ENCODE data around the gene HOXD9.

Gene HOXD9

DNA sequence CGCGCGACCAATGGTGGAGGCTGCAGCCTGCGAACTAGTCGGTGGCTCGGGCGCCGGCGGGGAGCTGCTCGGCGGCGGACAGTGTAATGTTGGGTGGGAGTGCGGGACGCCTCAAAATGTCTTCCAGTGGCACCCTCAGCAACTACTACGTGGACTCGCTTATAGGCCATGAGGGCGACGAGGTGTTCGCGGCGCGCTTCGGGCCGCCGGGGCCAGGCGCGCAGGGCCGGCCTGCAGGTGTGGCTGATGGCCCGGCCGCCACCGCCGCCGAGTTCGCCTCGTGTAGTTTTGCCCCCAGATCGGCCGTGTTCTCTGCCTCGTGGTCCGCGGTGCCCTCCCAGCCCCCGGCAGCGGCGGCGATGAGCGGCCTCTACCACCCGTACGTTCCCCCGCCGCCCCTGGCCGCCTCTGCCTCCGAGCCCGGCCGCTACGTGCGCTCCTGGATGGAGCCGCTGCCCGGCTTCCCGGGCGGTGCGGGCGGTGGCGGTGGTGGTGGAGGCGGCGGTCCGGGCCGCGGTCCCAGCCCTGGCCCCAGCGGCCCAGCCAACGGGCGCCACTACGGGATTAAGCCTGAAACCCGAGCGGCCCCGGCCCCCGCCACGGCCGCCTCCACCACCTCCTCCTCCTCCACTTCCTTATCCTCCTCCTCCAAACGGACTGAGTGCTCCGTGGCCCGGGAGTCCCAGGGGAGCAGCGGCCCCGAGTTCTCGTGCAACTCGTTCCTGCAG, at the start of gene HOXD9:
Gene HOXD9 (plus strand): TSS at position 37 of the 728 bp plus-strand sequence. CDS start 50 bp downstream, at position 87.
- peak; percentile 87 for ATAC-seq
- TF ChIP-seq ISL1 (CRISPR knock-in tag; IDR thresholded peaks at IDR 0.05) = no peak
- no peak for TF ChIP-seq SNAI2 (CRISPR knock-in tag; IDR thresholded peaks at IDR 0.05)
- TF ChIP-seq TCF4 (CRISPR knock-in tag; IDR thresholded peaks at IDR 0.05; ENCODE audit: borderline replicate concordance) = no peak
- TF ChIP-seq, protein P1, sequence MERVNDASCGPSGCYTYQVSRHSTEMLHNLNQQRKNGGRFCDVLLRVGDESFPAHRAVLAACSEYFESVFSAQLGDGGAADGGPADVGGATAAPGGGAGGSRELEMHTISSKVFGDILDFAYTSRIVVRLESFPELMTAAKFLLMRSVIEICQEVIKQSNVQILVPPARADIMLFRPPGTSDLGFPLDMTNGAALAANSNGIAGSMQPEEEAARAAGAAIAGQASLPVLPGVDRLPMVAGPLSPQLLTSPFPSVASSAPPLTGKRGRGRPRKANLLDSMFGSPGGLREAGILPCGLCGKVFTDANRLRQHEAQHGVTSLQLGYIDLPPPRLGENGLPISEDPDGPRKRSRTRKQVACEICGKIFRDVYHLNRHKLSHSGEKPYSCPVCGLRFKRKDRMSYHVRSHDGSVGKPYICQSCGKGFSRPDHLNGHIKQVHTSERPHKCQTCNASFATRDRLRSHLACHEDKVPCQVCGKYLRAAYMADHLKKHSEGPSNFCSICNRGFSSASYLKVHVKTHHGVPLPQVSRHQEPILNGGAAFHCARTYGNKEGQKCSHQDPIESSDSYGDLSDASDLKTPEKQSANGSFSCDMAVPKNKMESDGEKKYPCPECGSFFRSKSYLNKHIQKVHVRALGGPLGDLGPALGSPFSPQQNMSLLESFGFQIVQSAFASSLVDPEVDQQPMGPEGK (CRISPR knock-in tag; IDR thresholded peaks at IDR 0.05; ENCODE audit: borderline replicate concordance) = no peak
- TF ChIP-seq ESRRG (CRISPR knock-in tag; IDR thresholded peaks at IDR 0.05) = no peak
- TF ChIP-seq, protein P2, sequence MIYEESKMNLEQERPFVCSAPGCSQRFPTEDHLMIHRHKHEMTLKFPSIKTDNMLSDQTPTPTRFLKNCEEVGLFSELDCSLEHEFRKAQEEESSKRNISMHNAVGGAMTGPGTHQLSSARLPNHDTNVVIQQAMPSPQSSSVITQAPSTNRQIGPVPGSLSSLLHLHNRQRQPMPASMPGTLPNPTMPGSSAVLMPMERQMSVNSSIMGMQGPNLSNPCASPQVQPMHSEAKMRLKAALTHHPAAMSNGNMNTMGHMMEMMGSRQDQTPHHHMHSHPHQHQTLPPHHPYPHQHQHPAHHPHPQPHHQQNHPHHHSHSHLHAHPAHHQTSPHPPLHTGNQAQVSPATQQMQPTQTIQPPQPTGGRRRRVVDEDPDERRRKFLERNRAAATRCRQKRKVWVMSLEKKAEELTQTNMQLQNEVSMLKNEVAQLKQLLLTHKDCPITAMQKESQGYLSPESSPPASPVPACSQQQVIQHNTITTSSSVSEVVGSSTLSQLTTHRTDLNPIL (CRISPR knock-in tag; IDR thresholded peaks at IDR 0.05; ENCODE audit: low read depth) = no peak
- TF ChIP-seq, protein P3, sequence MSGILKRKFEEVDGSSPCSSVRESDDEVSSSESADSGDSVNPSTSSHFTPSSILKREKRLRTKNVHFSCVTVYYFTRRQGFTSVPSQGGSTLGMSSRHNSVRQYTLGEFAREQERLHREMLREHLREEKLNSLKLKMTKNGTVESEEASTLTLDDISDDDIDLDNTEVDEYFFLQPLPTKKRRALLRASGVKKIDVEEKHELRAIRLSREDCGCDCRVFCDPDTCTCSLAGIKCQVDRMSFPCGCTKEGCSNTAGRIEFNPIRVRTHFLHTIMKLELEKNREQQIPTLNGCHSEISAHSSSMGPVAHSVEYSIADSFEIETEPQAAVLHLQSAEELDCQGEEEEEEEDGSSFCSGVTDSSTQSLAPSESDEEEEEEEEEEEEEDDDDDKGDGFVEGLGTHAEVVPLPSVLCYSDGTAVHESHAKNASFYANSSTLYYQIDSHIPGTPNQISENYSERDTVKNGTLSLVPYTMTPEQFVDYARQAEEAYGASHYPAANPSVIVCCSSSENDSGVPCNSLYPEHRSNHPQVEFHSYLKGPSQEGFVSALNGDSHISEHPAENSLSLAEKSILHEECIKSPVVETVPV (CRISPR knock-in tag; IDR thresholded peaks at IDR 0.05) = no peak
- TF ChIP-seq PPARA (CRISPR knock-in tag; IDR thresholded peaks at IDR 0.05; ENCODE audit: borderline replicate concordance) = no peak
- TF ChIP-seq, protein P4, sequence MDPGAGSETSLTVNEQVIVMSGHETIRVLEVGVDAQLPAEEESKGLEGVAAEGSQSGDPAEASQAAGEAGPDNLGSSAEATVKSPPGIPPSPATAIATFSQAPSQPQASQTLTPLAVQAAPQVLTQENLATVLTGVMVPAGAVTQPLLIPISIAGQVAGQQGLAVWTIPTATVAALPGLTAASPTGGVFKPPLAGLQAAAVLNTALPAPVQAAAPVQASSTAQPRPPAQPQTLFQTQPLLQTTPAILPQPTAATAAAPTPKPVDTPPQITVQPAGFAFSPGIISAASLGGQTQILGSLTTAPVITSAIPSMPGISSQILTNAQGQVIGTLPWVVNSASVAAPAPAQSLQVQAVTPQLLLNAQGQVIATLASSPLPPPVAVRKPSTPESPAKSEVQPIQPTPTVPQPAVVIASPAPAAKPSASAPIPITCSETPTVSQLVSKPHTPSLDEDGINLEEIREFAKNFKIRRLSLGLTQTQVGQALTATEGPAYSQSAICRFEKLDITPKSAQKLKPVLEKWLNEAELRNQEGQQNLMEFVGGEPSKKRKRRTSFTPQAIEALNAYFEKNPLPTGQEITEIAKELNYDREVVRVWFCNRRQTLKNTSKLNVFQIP (CRISPR knock-in tag; IDR thresholded peaks at IDR 0.05; ENCODE audit: borderline replicate concordance, low read depth) = no peak
- no peak for TF ChIP-seq ZNF565 (CRISPR knock-in tag; conservative IDR thresholded peaks at IDR 0.05; ENCODE audit: low read depth)
- TF ChIP-seq ZFP3 (CRISPR knock-in tag; IDR thresholded peaks at IDR 0.05) = no peak
- TF ChIP-seq ZFP30 (CRISPR knock-in tag; IDR thresholded peaks at IDR 0.05) = no peak
- TF ChIP-seq OSR1 (CRISPR knock-in tag; IDR thresholded peaks at IDR 0.05) = no peak
- no peak for TF ChIP-seq CSDC2 (CRISPR knock-in tag; IDR thresholded peaks at IDR 0.05)
- no peak for TF ChIP-seq TOX (CRISPR knock-in tag; IDR thresholded peaks at IDR 0.05; ENCODE audit: borderline replicate concordance)

DNA sequence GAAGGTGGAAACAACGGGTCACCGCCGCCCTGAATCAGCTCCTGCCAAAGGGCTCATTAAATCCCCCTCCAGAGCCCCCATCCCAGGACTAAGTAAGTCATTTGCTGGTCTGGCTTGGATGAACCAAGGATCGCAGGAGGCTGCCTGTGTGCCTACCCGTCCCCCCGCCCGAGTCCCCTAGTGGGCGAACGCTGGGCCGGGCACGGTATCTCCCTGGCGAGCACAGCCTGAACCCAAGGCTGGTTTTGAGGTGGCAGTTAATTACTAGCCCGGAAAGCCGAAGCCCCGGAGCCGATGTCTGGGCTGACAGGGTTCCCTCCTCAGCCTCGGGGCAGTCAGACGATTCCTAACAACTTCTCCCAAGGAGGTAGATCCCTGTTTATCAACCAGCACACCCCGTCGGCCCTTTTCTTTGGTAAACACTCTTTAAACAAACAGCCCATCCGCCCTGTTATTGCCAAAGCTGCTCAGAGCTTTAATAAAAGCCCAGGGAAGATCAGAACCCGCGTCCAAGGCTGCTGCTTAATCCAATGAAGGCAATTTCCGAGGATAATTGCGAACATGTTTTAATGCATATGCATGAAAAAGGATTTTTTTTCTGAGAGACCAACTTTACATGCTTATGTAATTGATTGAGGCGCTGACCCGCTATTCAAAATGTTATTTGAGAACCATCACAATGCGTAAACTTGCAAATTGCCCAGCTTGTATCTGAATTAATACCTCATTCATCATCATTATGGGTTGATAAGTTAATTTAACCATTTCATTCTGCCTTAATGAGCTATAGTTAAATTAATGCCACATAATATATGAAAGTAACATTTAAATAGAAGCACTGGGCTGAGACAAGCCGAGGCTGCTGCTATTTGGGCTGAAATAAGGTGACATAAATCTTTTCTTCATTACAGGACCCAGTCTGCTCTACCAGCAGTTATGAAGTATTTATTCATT, 49.3 kb upstream of the HOXD9 start:
- TF ChIP-seq, protein P5, sequence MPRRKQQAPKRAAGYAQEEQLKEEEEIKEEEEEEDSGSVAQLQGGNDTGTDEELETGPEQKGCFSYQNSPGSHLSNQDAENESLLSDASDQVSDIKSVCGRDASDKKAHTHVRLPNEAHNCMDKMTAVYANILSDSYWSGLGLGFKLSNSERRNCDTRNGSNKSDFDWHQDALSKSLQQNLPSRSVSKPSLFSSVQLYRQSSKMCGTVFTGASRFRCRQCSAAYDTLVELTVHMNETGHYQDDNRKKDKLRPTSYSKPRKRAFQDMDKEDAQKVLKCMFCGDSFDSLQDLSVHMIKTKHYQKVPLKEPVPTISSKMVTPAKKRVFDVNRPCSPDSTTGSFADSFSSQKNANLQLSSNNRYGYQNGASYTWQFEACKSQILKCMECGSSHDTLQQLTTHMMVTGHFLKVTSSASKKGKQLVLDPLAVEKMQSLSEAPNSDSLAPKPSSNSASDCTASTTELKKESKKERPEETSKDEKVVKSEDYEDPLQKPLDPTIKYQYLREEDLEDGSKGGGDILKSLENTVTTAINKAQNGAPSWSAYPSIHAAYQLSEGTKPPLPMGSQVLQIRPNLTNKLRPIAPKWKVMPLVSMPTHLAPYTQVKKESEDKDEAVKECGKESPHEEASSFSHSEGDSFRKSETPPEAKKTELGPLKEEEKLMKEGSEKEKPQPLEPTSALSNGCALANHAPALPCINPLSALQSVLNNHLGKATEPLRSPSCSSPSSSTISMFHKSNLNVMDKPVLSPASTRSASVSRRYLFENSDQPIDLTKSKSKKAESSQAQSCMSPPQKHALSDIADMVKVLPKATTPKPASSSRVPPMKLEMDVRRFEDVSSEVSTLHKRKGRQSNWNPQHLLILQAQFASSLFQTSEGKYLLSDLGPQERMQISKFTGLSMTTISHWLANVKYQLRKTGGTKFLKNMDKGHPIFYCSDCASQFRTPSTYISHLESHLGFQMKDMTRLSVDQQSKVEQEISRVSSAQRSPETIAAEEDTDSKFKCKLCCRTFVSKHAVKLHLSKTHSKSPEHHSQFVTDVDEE (CRISPR knock-in tag; IDR thresholded peaks at IDR 0.05) = no peak
- TF ChIP-seq ZFP3 (CRISPR knock-in tag; IDR thresholded peaks at IDR 0.05) = no peak
- TF ChIP-seq TOX (CRISPR knock-in tag; IDR thresholded peaks at IDR 0.05; ENCODE audit: borderline replicate concordance) = no peak
- no peak for TF ChIP-seq ZNF565 (CRISPR knock-in tag; conservative IDR thresholded peaks at IDR 0.05; ENCODE audit: low read depth)
- TF ChIP-seq, protein P1 (CRISPR knock-in tag; IDR thresholded peaks at IDR 0.05; ENCODE audit: borderline replicate concordance) = no peak
- TF ChIP-seq, protein P2 (CRISPR knock-in tag; IDR thresholded peaks at IDR 0.05; ENCODE audit: low read depth) = no peak
- TF ChIP-seq ZC3H10 (CRISPR knock-in tag; IDR thresholded peaks at IDR 0.05) = no peak
- TF ChIP-seq GLIS3 (CRISPR knock-in tag; IDR thresholded peaks at IDR 0.05) = no peak
- no peak for TF ChIP-seq ISL1 (CRISPR knock-in tag; IDR thresholded peaks at IDR 0.05)
- no peak for TF ChIP-seq ZNF8 (CRISPR knock-in tag; IDR thresholded peaks at IDR 0.05)
- no peak for TF ChIP-seq OSR1 (CRISPR knock-in tag; IDR thresholded peaks at IDR 0.05)
- no peak for TF ChIP-seq RARB (CRISPR knock-in tag; IDR thresholded peaks at IDR 0.05)
- TF ChIP-seq, protein P3 (CRISPR knock-in tag; IDR thresholded peaks at IDR 0.05) = no peak
- TF ChIP-seq ZFP30 (CRISPR knock-in tag; IDR thresholded peaks at IDR 0.05) = no peak
- TF ChIP-seq SNAI2 (CRISPR knock-in tag; IDR thresholded peaks at IDR 0.05) = no peak
- ATAC-seq = no peak
